Measurements from ENCODE around the gene UGGT2.
"Not testable (repeated sequence)": the region's sequence is repeated elsewhere in the genome, so short reads cannot be mapped to it uniquely, and the experiment has no call there.

DNA sequence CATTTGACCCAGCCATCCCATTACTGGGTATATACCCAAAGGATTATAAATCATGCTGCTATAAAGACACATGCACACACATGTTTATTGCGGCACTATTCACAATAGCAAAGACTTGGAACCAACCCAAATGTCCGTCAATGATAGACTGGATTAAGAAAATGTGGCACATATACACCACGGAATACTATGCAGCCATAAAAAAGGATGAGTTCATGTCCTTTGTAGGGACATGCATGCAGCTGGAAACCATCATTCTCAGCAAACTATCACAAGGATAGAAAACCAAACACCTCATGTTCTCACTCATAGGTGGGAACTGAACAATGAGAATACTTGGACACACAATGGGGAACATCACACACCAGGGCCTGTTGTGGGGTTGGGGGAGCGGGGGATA, 2.2 kb downstream of the UGGT2 start:
- TF ChIP-seq, protein P1, sequence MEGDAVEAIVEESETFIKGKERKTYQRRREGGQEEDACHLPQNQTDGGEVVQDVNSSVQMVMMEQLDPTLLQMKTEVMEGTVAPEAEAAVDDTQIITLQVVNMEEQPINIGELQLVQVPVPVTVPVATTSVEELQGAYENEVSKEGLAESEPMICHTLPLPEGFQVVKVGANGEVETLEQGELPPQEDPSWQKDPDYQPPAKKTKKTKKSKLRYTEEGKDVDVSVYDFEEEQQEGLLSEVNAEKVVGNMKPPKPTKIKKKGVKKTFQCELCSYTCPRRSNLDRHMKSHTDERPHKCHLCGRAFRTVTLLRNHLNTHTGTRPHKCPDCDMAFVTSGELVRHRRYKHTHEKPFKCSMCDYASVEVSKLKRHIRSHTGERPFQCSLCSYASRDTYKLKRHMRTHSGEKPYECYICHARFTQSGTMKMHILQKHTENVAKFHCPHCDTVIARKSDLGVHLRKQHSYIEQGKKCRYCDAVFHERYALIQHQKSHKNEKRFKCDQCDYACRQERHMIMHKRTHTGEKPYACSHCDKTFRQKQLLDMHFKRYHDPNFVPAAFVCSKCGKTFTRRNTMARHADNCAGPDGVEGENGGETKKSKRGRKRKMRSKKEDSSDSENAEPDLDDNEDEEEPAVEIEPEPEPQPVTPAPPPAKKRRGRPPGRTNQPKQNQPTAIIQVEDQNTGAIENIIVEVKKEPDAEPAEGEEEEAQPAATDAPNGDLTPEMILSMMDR (IDR thresholded peaks at IDR 0.05): not testable (repeated sequence)
- not testable (repeated sequence) for TF ChIP-seq POLR2AphosphoS5 (IDR thresholded peaks at IDR 0.05); POLR2A (IDR thresholded peaks at IDR 0.05; ENCODE audit: low read depth); EP300 (IDR thresholded peaks at IDR 0.05)

Measured in esophagus muscularis mucosa (tissue), 4 donors.